SK-N-SH treated with all-trans-retinoic acid at 6 μM for 48 hours (cell line): ENCODE measurements around the gene ZNF254.

Experiments
- ATAC-seq: fragments of 200-7000 bp; cut with Tn5 transposase; 3 replicates; pipeline ENCODE4 v1.9.1; 2020; ENCODE audit warnings: mild to moderate bottlenecking, moderate library complexity
- ARNTL ChIP-seq: fragments of 450-650 bp; formaldehyde crosslinking; IDR thresholded peaks from 2 replicates; pipeline ENCODE4 v1.5.0; 2020; ENCODE audit warnings: low read depth, mild to moderate bottlenecking, moderate library complexity, borderline replicate concordance
- BACH2 ChIP-seq: fragments of 250-450 bp; sonication (Bioruptor Pico); IDR thresholded peaks from 2 replicates; pipeline ENCODE4 v1.9.0; 2021; ENCODE audit warnings: mild to moderate bottlenecking, borderline replicate concordance
- CSDC2 ChIP-seq: fragments of 250-450 bp; sonication (Bioruptor Pico); IDR thresholded peaks from 2 replicates; pipeline ENCODE4 v1.5.0; 2020; ENCODE audit warnings: mild to moderate bottlenecking, moderate library complexity
- ESRRG ChIP-seq: fragments of 250-450 bp; sonication (Bioruptor Pico); IDR thresholded peaks from 2 replicates; pipeline ENCODE4 v1.6.1; 2021; ENCODE audit warnings: mild to moderate bottlenecking
- GLIS3 ChIP-seq: fragments of 250-450 bp; sonication (Bioruptor Pico); IDR thresholded peaks from 2 replicates; pipeline ENCODE4 v1.5.0; 2020; ENCODE audit warnings: mild to moderate bottlenecking, moderate library complexity
- ISL1 ChIP-seq: fragments of 250-450 bp; sonication (Bioruptor Pico); IDR thresholded peaks from 2 replicates; pipeline ENCODE4 v2.1.2; 2022; ENCODE audit warnings: mild to moderate bottlenecking, moderate library complexity
- OSR1 ChIP-seq: fragments of 250-450 bp; sonication (Bioruptor Pico); IDR thresholded peaks from 2 replicates; pipeline ENCODE4 v1.8.0; 2022; ENCODE audit warnings: moderate library complexity, mild to moderate bottlenecking, inconsistent platforms
- RARB ChIP-seq: fragments of 250-450 bp; sonication (Bioruptor Pico); IDR thresholded peaks from 2 replicates; pipeline ENCODE4 v1.8.0; 2021; ENCODE audit warnings: mild to moderate bottlenecking, moderate library complexity
- SNAI2 ChIP-seq: fragments of 250-450 bp; sonication (Bioruptor Pico); IDR thresholded peaks from 2 replicates; pipeline ENCODE4 v1.5.0; 2020; ENCODE audit warnings: mild to moderate bottlenecking, moderate library complexity
- TCF4 ChIP-seq: fragments of 250-450 bp; sonication (Bioruptor Pico); IDR thresholded peaks from 2 replicates; pipeline ENCODE4 v1.8.0; 2021; ENCODE audit warnings: mild to moderate bottlenecking, moderate library complexity, borderline replicate concordance
- TOX ChIP-seq: fragments of 250-450 bp; sonication (Bioruptor Pico); IDR thresholded peaks from 2 replicates; pipeline ENCODE4 v1.8.0; 2021; ENCODE audit warnings: mild to moderate bottlenecking, moderate library complexity, borderline replicate concordance
- ZC3H10 ChIP-seq: fragments of 250-450 bp; sonication (Bioruptor Pico); IDR thresholded peaks from 2 replicates; pipeline ENCODE4 v1.5.1; 2021; ENCODE audit warnings: mild to moderate bottlenecking, moderate library complexity
- ZFP3 ChIP-seq: fragments of 250-450 bp; sonication (Bioruptor Pico); IDR thresholded peaks from 2 replicates; pipeline ENCODE4 v1.5.0; 2020; ENCODE audit warnings: mild to moderate bottlenecking, moderate library complexity
- ZFP30 ChIP-seq: fragments of 450-650 bp; formaldehyde crosslinking; IDR thresholded peaks from 2 replicates; pipeline ENCODE4 v1.5.0; 2022; ENCODE audit warnings: mild to moderate bottlenecking, moderate library complexity
- ZNF565 ChIP-seq: fragments of 450-650 bp; formaldehyde crosslinking; conservative IDR thresholded peaks from 2 replicates; pipeline ENCODE4 v1.5.0; 2020; ENCODE audit warnings: low read depth, mild to moderate bottlenecking, moderate library complexity
- ZNF70 ChIP-seq: fragments of 450-650 bp; formaldehyde crosslinking; IDR thresholded peaks from 2 replicates; pipeline ENCODE4 v1.5.0; 2020; ENCODE audit warnings: mild to moderate bottlenecking, moderate library complexity
- ZNF8 ChIP-seq: fragments of 450-650 bp; formaldehyde crosslinking; IDR thresholded peaks from 2 replicates; pipeline ENCODE4 v1.5.0; 2020; ENCODE audit warnings: mild to moderate bottlenecking, moderate library complexity
- TF ChIP-seq, protein P1 (sequence below): fragments of 250-450 bp; sonication (Bioruptor Pico); IDR thresholded peaks from 2 replicates; pipeline ENCODE4 v1.8.0; 2020; ENCODE audit warnings: mild to moderate bottlenecking, moderate library complexity, borderline replicate concordance
- TF ChIP-seq, protein P2 (sequence below): fragments of 250-450 bp; sonication (Bioruptor Pico); IDR thresholded peaks from 2 replicates; pipeline ENCODE4 v1.8.0; 2021; ENCODE audit warnings: low read depth, mild to moderate bottlenecking, moderate library complexity, borderline replicate concordance
- TF ChIP-seq, protein P3 (sequence below): fragments of 250-450 bp; sonication (Bioruptor Pico); IDR thresholded peaks from 2 replicates; pipeline ENCODE4 v1.5.0; 2020; ENCODE audit warnings: mild to moderate bottlenecking, moderate library complexity
- TF ChIP-seq, protein P4 (sequence below): fragments of 250-450 bp; sonication (Bioruptor Pico); IDR thresholded peaks from 2 replicates; pipeline ENCODE4 v1.5.1; 2021; ENCODE audit warnings: mild to moderate bottlenecking, moderate library complexity

The ZNF254 gene

DNA sequence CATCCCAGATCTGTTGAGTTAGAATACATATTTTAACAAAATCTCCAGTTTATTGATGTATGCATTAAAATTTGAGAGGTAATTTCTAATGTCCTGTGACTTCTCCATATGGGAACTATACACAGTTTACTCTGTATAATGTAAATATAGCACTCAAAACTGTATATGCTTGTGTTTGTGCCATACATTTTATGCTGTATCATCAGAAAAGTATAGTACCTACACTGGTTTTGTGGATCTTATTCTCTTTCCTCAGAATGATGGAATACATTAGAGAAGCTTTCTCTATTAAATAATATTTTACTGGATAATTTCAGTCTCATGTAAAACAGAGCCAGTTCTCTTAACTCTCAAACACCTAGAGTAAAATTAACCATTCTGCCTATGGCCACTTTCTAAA, 53.6 kb downstream of the ZNF254 start (continued):
- TF ChIP-seq, protein P1, sequence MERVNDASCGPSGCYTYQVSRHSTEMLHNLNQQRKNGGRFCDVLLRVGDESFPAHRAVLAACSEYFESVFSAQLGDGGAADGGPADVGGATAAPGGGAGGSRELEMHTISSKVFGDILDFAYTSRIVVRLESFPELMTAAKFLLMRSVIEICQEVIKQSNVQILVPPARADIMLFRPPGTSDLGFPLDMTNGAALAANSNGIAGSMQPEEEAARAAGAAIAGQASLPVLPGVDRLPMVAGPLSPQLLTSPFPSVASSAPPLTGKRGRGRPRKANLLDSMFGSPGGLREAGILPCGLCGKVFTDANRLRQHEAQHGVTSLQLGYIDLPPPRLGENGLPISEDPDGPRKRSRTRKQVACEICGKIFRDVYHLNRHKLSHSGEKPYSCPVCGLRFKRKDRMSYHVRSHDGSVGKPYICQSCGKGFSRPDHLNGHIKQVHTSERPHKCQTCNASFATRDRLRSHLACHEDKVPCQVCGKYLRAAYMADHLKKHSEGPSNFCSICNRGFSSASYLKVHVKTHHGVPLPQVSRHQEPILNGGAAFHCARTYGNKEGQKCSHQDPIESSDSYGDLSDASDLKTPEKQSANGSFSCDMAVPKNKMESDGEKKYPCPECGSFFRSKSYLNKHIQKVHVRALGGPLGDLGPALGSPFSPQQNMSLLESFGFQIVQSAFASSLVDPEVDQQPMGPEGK, result no peak
- no peak for TF ChIP-seq ZFP30 (CRISPR knock-in tag)

DNA sequence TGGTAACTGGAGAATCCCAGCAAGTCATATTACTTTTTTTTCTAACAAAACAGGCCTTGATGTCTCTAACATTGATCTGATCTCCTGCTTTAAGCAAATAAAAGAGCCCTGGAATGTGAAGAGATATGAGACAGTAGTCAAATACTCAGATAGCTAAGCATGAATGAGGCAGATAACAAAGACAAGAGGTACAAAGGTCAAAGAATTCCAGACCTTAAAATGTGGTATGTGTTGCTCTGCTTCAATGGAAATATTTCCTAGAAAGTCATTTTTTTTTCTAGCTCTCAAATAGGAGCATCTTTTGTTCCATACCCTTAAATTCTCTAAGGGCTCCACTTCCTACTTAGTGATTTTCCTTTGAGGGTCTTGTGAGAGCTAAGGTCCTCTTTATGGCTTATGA, 54.6 kb downstream of the ZNF254 start:
- no peak for TF ChIP-seq TOX
- TF ChIP-seq CSDC2 (CRISPR knock-in tag), result no peak
- TF ChIP-seq BACH2 (CRISPR knock-in tag), result no peak
- TF ChIP-seq ZNF565, result no peak
- TF ChIP-seq ZFP3 (CRISPR knock-in tag), result no peak
- ATAC-seq, result no peak

- TF ChIP-seq ZFP30 (CRISPR knock-in tag), result no peak
- no peak for TF ChIP-seq ZNF8 (CRISPR knock-in tag)
- no peak for TF ChIP-seq CSDC2 (CRISPR knock-in tag)
- no peak for TF ChIP-seq ZNF70 (CRISPR knock-in tag)
- TF ChIP-seq SNAI2, result no peak
- TF ChIP-seq BACH2 (CRISPR knock-in tag), result no peak
- TF ChIP-seq, protein P2, sequence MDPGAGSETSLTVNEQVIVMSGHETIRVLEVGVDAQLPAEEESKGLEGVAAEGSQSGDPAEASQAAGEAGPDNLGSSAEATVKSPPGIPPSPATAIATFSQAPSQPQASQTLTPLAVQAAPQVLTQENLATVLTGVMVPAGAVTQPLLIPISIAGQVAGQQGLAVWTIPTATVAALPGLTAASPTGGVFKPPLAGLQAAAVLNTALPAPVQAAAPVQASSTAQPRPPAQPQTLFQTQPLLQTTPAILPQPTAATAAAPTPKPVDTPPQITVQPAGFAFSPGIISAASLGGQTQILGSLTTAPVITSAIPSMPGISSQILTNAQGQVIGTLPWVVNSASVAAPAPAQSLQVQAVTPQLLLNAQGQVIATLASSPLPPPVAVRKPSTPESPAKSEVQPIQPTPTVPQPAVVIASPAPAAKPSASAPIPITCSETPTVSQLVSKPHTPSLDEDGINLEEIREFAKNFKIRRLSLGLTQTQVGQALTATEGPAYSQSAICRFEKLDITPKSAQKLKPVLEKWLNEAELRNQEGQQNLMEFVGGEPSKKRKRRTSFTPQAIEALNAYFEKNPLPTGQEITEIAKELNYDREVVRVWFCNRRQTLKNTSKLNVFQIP (CRISPR knock-in tag), result no peak
- TF ChIP-seq TCF4 (CRISPR knock-in tag), result no peak
- TF ChIP-seq ZFP3 (CRISPR knock-in tag), result no peak
- TF ChIP-seq ARNTL (CRISPR knock-in tag), result no peak
- no peak for TF ChIP-seq OSR1
- no peak for TF ChIP-seq RARB
- TF ChIP-seq ZNF565, result no peak
- TF ChIP-seq GLIS3 (CRISPR knock-in tag), result no peak
- TF ChIP-seq ISL1, result no peak
- TF ChIP-seq ZC3H10, result no peak
- no peak for ATAC-seq
Observed at GRCh38 chr19:24142771-24143170, 55.8 kb downstream of the ZNF254 start.

DNA sequence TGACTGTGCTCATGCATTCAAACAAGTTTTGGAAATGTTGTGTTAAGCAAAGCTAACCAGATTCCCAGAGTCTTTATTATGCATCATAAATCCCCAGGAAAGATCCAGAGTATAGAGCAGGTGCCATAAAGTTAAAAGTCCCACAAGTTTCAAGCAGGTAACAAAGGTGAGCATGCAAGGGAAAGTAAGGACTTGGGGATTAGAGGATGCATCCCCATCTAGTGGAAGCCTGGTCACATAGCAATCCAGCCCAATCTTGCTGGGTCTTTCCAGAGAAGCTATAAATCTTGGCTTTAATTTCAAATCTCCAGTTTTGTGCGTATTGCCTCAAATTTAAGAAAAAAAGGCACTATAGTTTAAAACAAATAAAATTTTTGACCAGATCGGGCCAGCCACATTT, 72.7 kb downstream of the ZNF254 start:
- TF ChIP-seq, protein P2 (CRISPR knock-in tag), result no peak
- TF ChIP-seq GLIS3 (CRISPR knock-in tag) (no peak), TOX (no peak), ESRRG (CRISPR knock-in tag) (no peak), BACH2 (CRISPR knock-in tag) (no peak), ZNF565 (no peak), TCF4 (CRISPR knock-in tag) (no peak), ZNF70 (CRISPR knock-in tag) (no peak), ZFP30 (CRISPR knock-in tag) (no peak), ZNF8 (CRISPR knock-in tag) (no peak), ISL1 (no peak), ARNTL (CRISPR knock-in tag) (no peak), SNAI2 (no peak), ZC3H10 (no peak)
- TF ChIP-seq, protein P3, sequence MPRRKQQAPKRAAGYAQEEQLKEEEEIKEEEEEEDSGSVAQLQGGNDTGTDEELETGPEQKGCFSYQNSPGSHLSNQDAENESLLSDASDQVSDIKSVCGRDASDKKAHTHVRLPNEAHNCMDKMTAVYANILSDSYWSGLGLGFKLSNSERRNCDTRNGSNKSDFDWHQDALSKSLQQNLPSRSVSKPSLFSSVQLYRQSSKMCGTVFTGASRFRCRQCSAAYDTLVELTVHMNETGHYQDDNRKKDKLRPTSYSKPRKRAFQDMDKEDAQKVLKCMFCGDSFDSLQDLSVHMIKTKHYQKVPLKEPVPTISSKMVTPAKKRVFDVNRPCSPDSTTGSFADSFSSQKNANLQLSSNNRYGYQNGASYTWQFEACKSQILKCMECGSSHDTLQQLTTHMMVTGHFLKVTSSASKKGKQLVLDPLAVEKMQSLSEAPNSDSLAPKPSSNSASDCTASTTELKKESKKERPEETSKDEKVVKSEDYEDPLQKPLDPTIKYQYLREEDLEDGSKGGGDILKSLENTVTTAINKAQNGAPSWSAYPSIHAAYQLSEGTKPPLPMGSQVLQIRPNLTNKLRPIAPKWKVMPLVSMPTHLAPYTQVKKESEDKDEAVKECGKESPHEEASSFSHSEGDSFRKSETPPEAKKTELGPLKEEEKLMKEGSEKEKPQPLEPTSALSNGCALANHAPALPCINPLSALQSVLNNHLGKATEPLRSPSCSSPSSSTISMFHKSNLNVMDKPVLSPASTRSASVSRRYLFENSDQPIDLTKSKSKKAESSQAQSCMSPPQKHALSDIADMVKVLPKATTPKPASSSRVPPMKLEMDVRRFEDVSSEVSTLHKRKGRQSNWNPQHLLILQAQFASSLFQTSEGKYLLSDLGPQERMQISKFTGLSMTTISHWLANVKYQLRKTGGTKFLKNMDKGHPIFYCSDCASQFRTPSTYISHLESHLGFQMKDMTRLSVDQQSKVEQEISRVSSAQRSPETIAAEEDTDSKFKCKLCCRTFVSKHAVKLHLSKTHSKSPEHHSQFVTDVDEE, result no peak
- TF ChIP-seq, protein P1, result no peak
- TF ChIP-seq, protein P4, sequence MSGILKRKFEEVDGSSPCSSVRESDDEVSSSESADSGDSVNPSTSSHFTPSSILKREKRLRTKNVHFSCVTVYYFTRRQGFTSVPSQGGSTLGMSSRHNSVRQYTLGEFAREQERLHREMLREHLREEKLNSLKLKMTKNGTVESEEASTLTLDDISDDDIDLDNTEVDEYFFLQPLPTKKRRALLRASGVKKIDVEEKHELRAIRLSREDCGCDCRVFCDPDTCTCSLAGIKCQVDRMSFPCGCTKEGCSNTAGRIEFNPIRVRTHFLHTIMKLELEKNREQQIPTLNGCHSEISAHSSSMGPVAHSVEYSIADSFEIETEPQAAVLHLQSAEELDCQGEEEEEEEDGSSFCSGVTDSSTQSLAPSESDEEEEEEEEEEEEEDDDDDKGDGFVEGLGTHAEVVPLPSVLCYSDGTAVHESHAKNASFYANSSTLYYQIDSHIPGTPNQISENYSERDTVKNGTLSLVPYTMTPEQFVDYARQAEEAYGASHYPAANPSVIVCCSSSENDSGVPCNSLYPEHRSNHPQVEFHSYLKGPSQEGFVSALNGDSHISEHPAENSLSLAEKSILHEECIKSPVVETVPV (CRISPR knock-in tag), result no peak
- ATAC-seq, result no peak
